ENCODE measurements around the gene IFIT1.

- no peak for TF ChIP-seq CTCF (conservative IDR thresholded peaks at IDR 0.05; ENCODE audit: low read length)
- no peak for TF ChIP-seq EZH2phosphoT487 (IDR thresholded peaks at IDR 0.05; ENCODE audit: borderline replicate concordance)
Measured at GRCh38 chr10:89367529-89367928, 24.9 kb upstream of the IFIT1 start.
